ENCODE data around the gene CATSPERB.

GRCh38 chr14:91536327-91536726 is 195.6 kb downstream of the CATSPERB start:
- TF ChIP-seq CTCF (IDR thresholded peaks at IDR 0.05 in 2 of 3, conservative IDR thresholded peaks at IDR 0.05 in 1 of 3; ENCODE audit: control insufficient read depth in 2 of 3, extremely low read depth in 1 of 3, insufficient read depth in 1 of 3, low read depth in 3 of 3, low read length in 3 of 3): no peak
- no peak for TF ChIP-seq ESRRA (IDR thresholded peaks at IDR 0.05; ENCODE audit: low read length)
- no peak for TF ChIP-seq REST (IDR thresholded peaks at IDR 0.05; ENCODE audit: low read depth, low read length)
- no peak for TF ChIP-seq POLR2AphosphoS5 (IDR thresholded peaks at IDR 0.05; ENCODE audit: low read length)
- TF ChIP-seq ATF2 (IDR thresholded peaks at IDR 0.05; ENCODE audit: low read length): no peak
- TF ChIP-seq POLR2A (IDR thresholded peaks at IDR 0.05; ENCODE audit: low read depth, low read length): no peak
- no peak for TF ChIP-seq CHD4 (IDR thresholded peaks at IDR 0.05)

Data from GM12878 (cell line).